ENCODE data around the gene MSL3B.

MSL3B gene

DNA sequence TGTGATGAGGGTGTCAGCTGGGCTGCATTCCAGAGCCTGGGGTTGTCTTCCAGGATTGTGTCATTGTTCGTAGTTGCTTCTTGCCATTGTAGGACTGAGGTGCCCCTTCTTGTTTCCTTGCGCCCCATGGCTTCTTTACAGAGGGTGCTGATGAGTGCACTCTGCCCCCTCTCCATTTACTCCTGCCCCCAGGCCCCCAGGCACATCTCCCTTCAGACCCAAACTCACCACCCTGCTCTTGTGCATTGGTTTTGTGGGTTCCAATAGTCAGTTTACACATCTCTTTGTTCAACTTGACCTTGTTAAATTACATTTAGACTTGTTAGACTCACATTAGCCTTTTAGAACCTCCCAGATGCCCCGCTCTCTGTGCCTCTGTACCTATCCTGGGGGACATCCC lies 47.0 kb downstream of the MSL3B start:
- no peak overlapping the region for H3K27ac Mint-ChIP-seq (ENCODE audit: unreplicated experiment)
- peaks cover 8% of the 10 kb centered on the region for H3K27me3 Mint-ChIP-seq (ENCODE audit: unreplicated experiment)
- peaks cover 16% of the 10 kb centered on the region for H3K4me1 Mint-ChIP-seq (ENCODE audit: unreplicated experiment)
- peak; percentile 63 for DNase-seq (ENCODE audit: extremely low spot score, unreplicated experiment)
- TF ChIP-seq, protein P1, sequence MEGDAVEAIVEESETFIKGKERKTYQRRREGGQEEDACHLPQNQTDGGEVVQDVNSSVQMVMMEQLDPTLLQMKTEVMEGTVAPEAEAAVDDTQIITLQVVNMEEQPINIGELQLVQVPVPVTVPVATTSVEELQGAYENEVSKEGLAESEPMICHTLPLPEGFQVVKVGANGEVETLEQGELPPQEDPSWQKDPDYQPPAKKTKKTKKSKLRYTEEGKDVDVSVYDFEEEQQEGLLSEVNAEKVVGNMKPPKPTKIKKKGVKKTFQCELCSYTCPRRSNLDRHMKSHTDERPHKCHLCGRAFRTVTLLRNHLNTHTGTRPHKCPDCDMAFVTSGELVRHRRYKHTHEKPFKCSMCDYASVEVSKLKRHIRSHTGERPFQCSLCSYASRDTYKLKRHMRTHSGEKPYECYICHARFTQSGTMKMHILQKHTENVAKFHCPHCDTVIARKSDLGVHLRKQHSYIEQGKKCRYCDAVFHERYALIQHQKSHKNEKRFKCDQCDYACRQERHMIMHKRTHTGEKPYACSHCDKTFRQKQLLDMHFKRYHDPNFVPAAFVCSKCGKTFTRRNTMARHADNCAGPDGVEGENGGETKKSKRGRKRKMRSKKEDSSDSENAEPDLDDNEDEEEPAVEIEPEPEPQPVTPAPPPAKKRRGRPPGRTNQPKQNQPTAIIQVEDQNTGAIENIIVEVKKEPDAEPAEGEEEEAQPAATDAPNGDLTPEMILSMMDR (IDR thresholded peaks at IDR 0.05) = no peak
- no peaks in the 10 kb centered on the region for H3K9me3 Mint-ChIP-seq (ENCODE audit: unreplicated experiment)
- H3K36me3 Mint-ChIP-seq (ENCODE audit: unreplicated experiment) = no peaks in the 10 kb centered on the region
- no peak overlapping the region for H3K4me3 Mint-ChIP-seq (ENCODE audit: unreplicated experiment)

DNA sequence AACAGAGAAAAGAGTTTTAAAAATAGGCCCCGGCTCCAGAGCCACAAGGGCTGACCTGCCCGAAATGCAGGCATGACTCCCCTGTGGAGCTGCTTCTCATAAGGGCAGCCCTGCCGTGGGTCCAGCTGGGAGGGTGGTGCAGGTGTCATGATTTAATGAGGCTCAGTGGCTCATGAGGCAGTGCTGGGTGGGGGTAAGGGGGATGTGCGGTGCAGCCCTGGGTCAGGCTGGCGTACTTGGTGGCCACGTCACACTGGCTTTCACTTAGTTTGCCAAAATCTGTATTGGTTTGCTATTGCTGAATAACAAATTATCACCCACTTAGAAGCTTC lies 47.4 kb downstream of the MSL3B start:
- TF ChIP-seq, protein P1 (IDR thresholded peaks at IDR 0.05) = no peak
- no peaks in the 10 kb centered on the region for H3K9me3 Mint-ChIP-seq (ENCODE audit: unreplicated experiment)
- DNase-seq (ENCODE audit: extremely low spot score, unreplicated experiment) = peak; percentile 38
- H3K36me3 Mint-ChIP-seq (ENCODE audit: unreplicated experiment) = no peaks in the 10 kb centered on the region
- H3K4me3 Mint-ChIP-seq (ENCODE audit: unreplicated experiment) = no peak overlapping the region
- H3K27ac Mint-ChIP-seq (ENCODE audit: unreplicated experiment) = no peak overlapping the region
- peaks cover 8% of the 10 kb centered on the region for H3K27me3 Mint-ChIP-seq (ENCODE audit: unreplicated experiment)
- peaks cover 19% of the 10 kb centered on the region for H3K4me1 Mint-ChIP-seq (ENCODE audit: unreplicated experiment)

DNA sequence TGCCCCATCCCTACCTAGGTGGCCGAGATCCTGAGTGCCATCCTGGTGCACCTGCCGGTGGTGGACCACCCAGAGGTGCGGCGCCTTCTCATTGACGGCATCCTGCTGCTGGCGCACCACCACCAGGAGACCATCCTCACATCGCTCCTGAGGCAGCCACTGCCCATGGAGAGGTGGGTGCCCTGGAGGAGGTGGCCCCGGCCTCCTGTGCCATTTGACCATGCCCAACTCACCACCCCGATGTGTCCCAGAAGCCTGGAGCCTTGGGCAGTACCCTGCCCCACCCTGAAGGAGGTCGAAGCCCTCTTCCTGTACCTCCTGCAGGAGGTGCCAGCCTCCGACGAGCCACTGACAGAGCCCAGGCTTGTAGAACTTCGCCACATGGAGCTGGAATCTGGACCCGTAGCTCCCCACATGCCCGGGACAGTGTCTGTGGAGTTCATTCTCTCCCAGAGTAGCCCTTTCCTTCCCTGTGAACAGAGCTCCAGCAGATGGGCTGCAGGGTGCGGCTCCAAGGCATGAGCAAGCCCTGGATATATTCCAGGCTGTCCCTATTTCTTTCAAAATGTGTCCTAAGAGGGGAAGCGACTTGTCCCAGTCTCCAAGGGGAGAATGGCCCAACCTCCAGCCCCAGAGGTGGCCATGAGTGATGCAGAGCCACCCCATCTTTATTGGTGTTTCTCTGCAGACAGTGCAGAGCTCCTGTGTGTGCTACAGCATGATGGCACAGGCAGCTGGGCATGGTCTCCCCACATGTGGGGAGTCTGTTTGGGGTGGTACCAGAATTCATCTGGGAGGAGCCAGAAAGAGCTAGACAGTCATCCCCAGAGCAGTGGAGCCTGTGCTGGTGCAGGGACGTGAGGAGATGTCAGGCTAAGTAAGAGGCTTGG lies 48.1 kb downstream of the MSL3B start:
- Mint-ChIP-seq H3K27ac (ENCODE audit: unreplicated experiment) (no peak overlapping the region), H3K9me3 (ENCODE audit: unreplicated experiment) (no peaks in the 10 kb centered on the region), H3K4me1 (ENCODE audit: unreplicated experiment) (peaks cover 19% of the 10 kb centered on the region), H3K4me3 (ENCODE audit: unreplicated experiment) (no peak overlapping the region), H3K36me3 (ENCODE audit: unreplicated experiment) (no peaks in the 10 kb centered on the region), H3K27me3 (ENCODE audit: unreplicated experiment) (peaks cover 4% of the 10 kb centered on the region)
- TF ChIP-seq, protein P1 (IDR thresholded peaks at IDR 0.05) = no peak
- DNase-seq (ENCODE audit: extremely low spot score, unreplicated experiment) = no peak

DNA sequence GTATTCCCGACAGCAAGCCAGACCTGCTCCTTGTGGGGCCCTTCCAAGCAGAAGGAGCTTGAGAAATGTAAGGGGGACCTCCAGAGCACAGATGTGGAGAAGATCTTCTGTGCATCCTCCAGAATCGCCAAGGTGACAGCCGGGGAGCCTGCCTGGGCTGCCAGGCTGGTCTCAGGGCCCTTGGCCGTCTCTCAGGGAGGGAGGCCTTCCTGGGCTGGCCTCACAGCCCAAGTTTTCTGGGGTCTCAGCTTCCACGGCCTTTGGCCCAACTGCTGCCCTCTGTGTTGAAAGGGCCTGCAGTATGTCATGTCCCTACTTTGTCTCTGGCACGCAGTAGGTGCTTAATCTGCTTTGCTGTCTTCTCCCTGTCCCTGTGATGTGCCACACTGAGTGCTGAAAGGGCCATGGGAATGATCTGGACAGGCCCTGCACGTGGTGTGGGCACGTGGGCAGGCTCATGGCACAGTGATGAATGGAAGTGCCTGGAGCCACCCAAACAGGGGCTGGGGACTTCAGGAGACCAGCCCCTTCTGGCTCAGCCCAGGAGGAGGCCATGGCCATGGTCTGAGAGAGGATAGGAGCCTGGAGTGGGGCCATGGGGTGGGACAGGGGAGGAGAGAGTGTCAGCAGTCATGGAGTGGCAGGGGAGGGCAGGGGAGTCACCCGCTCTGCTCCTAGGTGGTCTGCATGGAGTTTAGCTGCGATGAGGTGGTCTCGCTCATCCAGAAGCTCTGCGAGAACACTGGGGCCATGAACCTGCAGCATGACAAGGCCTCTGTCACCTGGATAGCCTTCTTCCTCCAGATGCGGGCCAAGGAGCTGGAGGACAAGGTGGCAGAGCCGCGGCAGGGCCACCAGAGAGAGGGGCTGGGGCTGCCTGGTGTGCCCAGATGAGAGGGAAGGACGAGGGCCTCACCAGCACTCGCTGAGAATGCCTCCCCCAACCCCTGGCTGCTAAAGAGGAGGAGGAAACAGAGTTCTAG lies 49.3 kb downstream of the MSL3B start:
- TF ChIP-seq, protein P1 (IDR thresholded peaks at IDR 0.05) = no peak
- H3K27me3 Mint-ChIP-seq (ENCODE audit: unreplicated experiment) = peaks cover 4% of the 10 kb centered on the region
- no peak for DNase-seq (ENCODE audit: extremely low spot score, unreplicated experiment)
- H3K27ac Mint-ChIP-seq (ENCODE audit: unreplicated experiment) = no peak overlapping the region
- H3K36me3 Mint-ChIP-seq (ENCODE audit: unreplicated experiment) = no peaks in the 10 kb centered on the region
- H3K9me3 Mint-ChIP-seq (ENCODE audit: unreplicated experiment) = no peaks in the 10 kb centered on the region
- H3K4me3 Mint-ChIP-seq (ENCODE audit: unreplicated experiment) = no peak overlapping the region
- H3K4me1 Mint-ChIP-seq (ENCODE audit: unreplicated experiment) = peaks cover 19% of the 10 kb centered on the region

All from osteocyte (in vitro differentiated cells).